Measurements from ENCODE around the gene GSTCD. TPM values are rescaled to one million over a fixed set of nuclear protein-coding genes. Genes with fewer than 3 reads are reported as not detected.
"Not testable (repeated sequence)": the region's sequence is repeated elsewhere in the genome, so short reads cannot be mapped to it uniquely, and the experiment has no call there.

Gene GSTCD
- total and polyA plus RNA-seq, 5 donors, result 2.1 to 6.3 (median 6.2) TPM

GRCh38 chr4:105840426-105841174, 132.0 kb downstream of the GSTCD start:
- H3K4me1 ChIP-seq (ENCODE audit: control insufficient read depth, insufficient read depth, low read length), result no peaks in the 10 kb centered on the region

GRCh38 chr4:105843941-105844340, 135.4 kb downstream of the GSTCD start:
- no peaks in the 10 kb centered on the region for H3K9me3 ChIP-seq (ENCODE audit: control insufficient read depth, low read length)
- H3K27ac ChIP-seq (ENCODE audit: low read length), result no peak overlapping the region
- H3K4me1 ChIP-seq (ENCODE audit: control insufficient read depth, insufficient read depth, low read length), result no peaks in the 10 kb centered on the region
- intact Hi-C loops (cut with DNase I), result no loop called here
- H3K27me3 ChIP-seq (ENCODE audit: control insufficient read depth, insufficient read depth), result no peaks in the 10 kb centered on the region
- no peak for DNase-seq
- no peak overlapping the region for H3K4me3 ChIP-seq (ENCODE audit: low read length)
- ATAC-seq, result no peak
- 90% methylated on average over 2 of the region's 2 CpGs for WGBS

More at GRCh38 chr4:105840426-105841174, 132.0 kb downstream of the GSTCD start:
- no peak for DNase-seq
- H3K27ac ChIP-seq (ENCODE audit: low read length), result no peak overlapping the region
- H3K9me3 ChIP-seq (ENCODE audit: control insufficient read depth, low read length), result no peaks in the 10 kb centered on the region
- intact Hi-C loops (cut with DNase I), result no loop called here
- no peaks in the 10 kb centered on the region for H3K27me3 ChIP-seq (ENCODE audit: control insufficient read depth, insufficient read depth)
- H3K4me3 ChIP-seq (ENCODE audit: low read length), result no peak overlapping the region
- no peak for ATAC-seq
- 87% methylated on average over 5 of the region's 5 CpGs for WGBS

GRCh38 chr4:105845559-105845958, 137.0 kb downstream of the GSTCD start:
- no peaks in the 10 kb centered on the region for H3K27me3 ChIP-seq (ENCODE audit: control insufficient read depth, insufficient read depth)
- DNase-seq, result no peak
- ATAC-seq, result no peak
- no peaks in the 10 kb centered on the region for H3K9me3 ChIP-seq (ENCODE audit: control insufficient read depth, low read length)
- H3K4me1 ChIP-seq (ENCODE audit: control insufficient read depth, insufficient read depth, low read length), result no peaks in the 10 kb centered on the region
- no peak overlapping the region for H3K4me3 ChIP-seq (ENCODE audit: low read length)
- intact Hi-C loops (cut with DNase I), result no loop called here
- 79% methylated on average over 3 of the region's 3 CpGs for WGBS
- no peak overlapping the region for H3K27ac ChIP-seq (ENCODE audit: low read length)

- WGBS, result 78% methylated on average over 6 of the region's 6 CpGs
- DNase-seq; H3K9me3 ChIP-seq (ENCODE audit: control insufficient read depth, low read length); H3K4me1 ChIP-seq (ENCODE audit: control insufficient read depth, insufficient read depth, low read length); H3K27me3 ChIP-seq (ENCODE audit: control insufficient read depth, insufficient read depth); intact Hi-C loops (cut with DNase I); ATAC-seq; H3K4me3 ChIP-seq (ENCODE audit: low read length); H3K27ac ChIP-seq (ENCODE audit: low read length): not testable (repeated sequence)
Measured at GRCh38 chr4:105848359-105848758, 139.8 kb downstream of the GSTCD start.

GRCh38 chr4:105851196-105851595, 142.6 kb downstream of the GSTCD start:
- ATAC-seq (no peak), DNase-seq (no peak)
- Histone ChIP-seq H3K4me3 (ENCODE audit: low read length) (no peak overlapping the region), H3K4me1 (ENCODE audit: control insufficient read depth, insufficient read depth, low read length) (no peaks in the 10 kb centered on the region), H3K27ac (ENCODE audit: low read length) (no peak overlapping the region), H3K9me3 (ENCODE audit: control insufficient read depth, low read length) (no peaks in the 10 kb centered on the region), H3K27me3 (ENCODE audit: control insufficient read depth, insufficient read depth) (no peaks in the 10 kb centered on the region)
- intact Hi-C loops (cut with DNase I), result no loop called here
- WGBS, result 96% methylated on average over 3 of the region's 3 CpGs

- intact Hi-C loops (cut with DNase I); H3K4me3 ChIP-seq (ENCODE audit: low read length); DNase-seq; H3K27me3 ChIP-seq (ENCODE audit: control insufficient read depth, insufficient read depth); H3K9me3 ChIP-seq (ENCODE audit: control insufficient read depth, low read length); H3K27ac ChIP-seq (ENCODE audit: low read length); ATAC-seq; H3K4me1 ChIP-seq (ENCODE audit: control insufficient read depth, insufficient read depth, low read length): not testable (repeated sequence)
- 99% methylated on average over 2 of the region's 2 CpGs for WGBS
Measured at GRCh38 chr4:105852230-105852629, 143.6 kb downstream of the GSTCD start.

- intact Hi-C loops (cut with DNase I), result no loop called here
- 98% methylated on average over 10 of the region's 10 CpGs for WGBS
Measured at GRCh38 chr4:105858466-105859040, 150.0 kb downstream of the GSTCD start.

GRCh38 chr4:105859233-105859632, 150.6 kb downstream of the GSTCD start:
- H3K9me3 ChIP-seq (ENCODE audit: control insufficient read depth, low read length), result no peaks in the 10 kb centered on the region
- intact Hi-C loops (cut with DNase I), result no loop called here
- H3K4me3 ChIP-seq (ENCODE audit: low read length), result no peak overlapping the region
- H3K4me1 ChIP-seq (ENCODE audit: control insufficient read depth, insufficient read depth, low read length), result no peaks in the 10 kb centered on the region
- no peak for ATAC-seq
- H3K27ac ChIP-seq (ENCODE audit: low read length), result no peak overlapping the region
- no peaks in the 10 kb centered on the region for H3K27me3 ChIP-seq (ENCODE audit: control insufficient read depth, insufficient read depth)
- DNase-seq, result no peak
- 62% methylated on average over 1 of the region's 1 CpG for WGBS

More at GRCh38 chr4:105858466-105859040, 150.0 kb downstream of the GSTCD start:
- ATAC-seq, result no peak
- Histone ChIP-seq H3K9me3 (ENCODE audit: control insufficient read depth, low read length) (no peaks in the 10 kb centered on the region), H3K4me1 (ENCODE audit: control insufficient read depth, insufficient read depth, low read length) (no peaks in the 10 kb centered on the region), H3K27ac (ENCODE audit: low read length) (no peak overlapping the region), H3K27me3 (ENCODE audit: control insufficient read depth, insufficient read depth) (no peaks in the 10 kb centered on the region), H3K4me3 (ENCODE audit: low read length) (no peak overlapping the region)
- DNase-seq, result no peak

GRCh38 chr4:105870963-105871362, 162.4 kb downstream of the GSTCD start:
- no peak for ATAC-seq
- H3K4me3 ChIP-seq (ENCODE audit: low read length), result no peak overlapping the region
- intact Hi-C loops (cut with DNase I), result no loop called here

GRCh38 chr4:105871997-105872396, 163.4 kb downstream of the GSTCD start:
- DNase-seq, result no peak
- intact Hi-C loops (cut with DNase I), result no loop called here
- no peak overlapping the region for H3K4me3 ChIP-seq (ENCODE audit: low read length)
- WGBS, result 68% methylated on average over 2 of the region's 2 CpGs
- H3K4me1 ChIP-seq (ENCODE audit: control insufficient read depth, insufficient read depth, low read length), result no peaks in the 10 kb centered on the region
- no peaks in the 10 kb centered on the region for H3K9me3 ChIP-seq (ENCODE audit: control insufficient read depth, low read length)
- ATAC-seq, result no peak
- no peaks in the 10 kb centered on the region for H3K27me3 ChIP-seq (ENCODE audit: control insufficient read depth, insufficient read depth)
- H3K27ac ChIP-seq (ENCODE audit: low read length), result no peak overlapping the region

More at GRCh38 chr4:105870963-105871362, 162.4 kb downstream of the GSTCD start:
- 75% methylated on average over 3 of the region's 3 CpGs for WGBS
- Histone ChIP-seq H3K27me3 (ENCODE audit: control insufficient read depth, insufficient read depth) (no peaks in the 10 kb centered on the region), H3K4me1 (ENCODE audit: control insufficient read depth, insufficient read depth, low read length) (no peaks in the 10 kb centered on the region), H3K9me3 (ENCODE audit: control insufficient read depth, low read length) (no peaks in the 10 kb centered on the region), H3K27ac (ENCODE audit: low read length) (no peak overlapping the region)
- no peak for DNase-seq

- H3K4me3 ChIP-seq (ENCODE audit: low read length), result no peak overlapping the region
- intact Hi-C loops (cut with DNase I), result no loop called here
- no peak overlapping the region for H3K27ac ChIP-seq (ENCODE audit: low read length)
- DNase-seq, result no peak
- no peak for ATAC-seq
- no peaks in the 10 kb centered on the region for H3K4me1 ChIP-seq (ENCODE audit: control insufficient read depth, insufficient read depth, low read length)
- no peaks in the 10 kb centered on the region for H3K9me3 ChIP-seq (ENCODE audit: control insufficient read depth, low read length)
- H3K27me3 ChIP-seq (ENCODE audit: control insufficient read depth, insufficient read depth), result no peaks in the 10 kb centered on the region
Measured at GRCh38 chr4:105875233-105875632, 166.6 kb downstream of the GSTCD start.

Measured in right cardiac atrium (tissue), 5 donors.